Upper lobe of left lung (tissue), 4 donors: ENCODE data around the gene COX19.

Source experiments
- CTCF ChIP-seq, 6 experiments: fragments of 450-650 bp in 4 of 6; fragments of 200-600 bp in 2 of 6; sonication (generic) in 2 of 6; IDR thresholded peaks; one replicate each; pipeline ENCODE4 v1.5.1; 2016 to 2019; ENCODE audit warnings: antibody characterized with exemption in 6 of 6
- POLR2A ChIP-seq, 4 donors: fragments of 450-650 bp; IDR thresholded peaks; one replicate each; pipeline ENCODE4 v1.5.1; 2016 to 2017; ENCODE audit warnings: antibody characterized with exemption in 4 of 4, mild to moderate bottlenecking in 2 of 4
- POLR2AphosphoS5 ChIP-seq, 2 donors: sonication (generic); formaldehyde crosslinking; IDR thresholded peaks; one replicate each; pipeline ENCODE4 v1.5.1; 2017; ENCODE audit warnings: antibody characterized with exemption in 2 of 2

GRCh38 chr7:982511-983003 is 7.2 kb upstream of the COX19 start:
- TF ChIP-seq POLR2A (IDR thresholded peaks at IDR 0.05) (no peak), CTCF (IDR thresholded peaks at IDR 0.05) (no peak), POLR2AphosphoS5 (IDR thresholded peaks at IDR 0.05) (no peak)
